ENCODE measurements around the gene SORCS3. TPM values are rescaled to one million over a fixed set of nuclear protein-coding genes. Genes with fewer than 3 reads are reported as not detected.

SORCS3 gene
- total RNA-seq, 1 experiment from 2014 or later: 0.18 TPM

DNA sequence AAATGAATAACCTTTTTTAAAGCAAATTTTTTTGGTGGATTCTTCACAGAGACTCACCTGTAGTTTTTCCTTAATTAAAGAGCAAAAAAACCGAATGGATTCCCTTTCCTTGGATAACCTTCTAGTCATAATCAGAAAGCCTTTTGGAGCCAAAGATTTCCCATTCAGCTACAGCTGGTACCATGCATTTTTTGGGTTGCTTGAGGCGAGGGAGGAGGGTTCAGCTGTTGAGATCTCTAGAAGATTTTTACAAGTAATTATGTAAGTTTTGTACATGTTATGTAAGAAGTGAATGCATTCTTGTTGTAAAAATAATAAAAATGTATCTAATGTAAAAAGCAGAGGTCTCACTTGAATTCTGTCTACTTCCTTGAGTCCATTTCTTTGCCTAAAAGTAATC is 463.2 kb downstream of the SORCS3 start:
- Histone ChIP-seq H3K4me3 (ENCODE audit: low read depth, low read length) (no peak overlapping the region), H3K9me3 (no peaks in the 10 kb centered on the region), H3K27me3 (replicated peaks; ENCODE audit: control insufficient read depth, insufficient read depth, low read length) (no peaks in the 10 kb centered on the region), H3K36me3 (ENCODE audit: control insufficient read depth, insufficient read depth, low read length) (no peaks in the 10 kb centered on the region), H3K4me1 (no peaks in the 10 kb centered on the region)
- Mint-ChIP-seq H3K36me3 (ENCODE audit: insufficient read depth, unreplicated experiment) (no peaks in the 10 kb centered on the region), H3K4me1 (ENCODE audit: low read depth, unreplicated experiment) (no peaks in the 10 kb centered on the region), H3K9me3 (ENCODE audit: unreplicated experiment) (no peaks in the 10 kb centered on the region), H3K27ac (ENCODE audit: unreplicated experiment) (no peak overlapping the region), H3K4me3 (ENCODE audit: unreplicated experiment) (no peak overlapping the region), H3K27me3 (ENCODE audit: insufficient read depth, unreplicated experiment) (peaks cover 8% of the 10 kb centered on the region)
- no TSS peak for BruUV-seq (replicated peaks)
- TF ChIP-seq, protein P1, sequence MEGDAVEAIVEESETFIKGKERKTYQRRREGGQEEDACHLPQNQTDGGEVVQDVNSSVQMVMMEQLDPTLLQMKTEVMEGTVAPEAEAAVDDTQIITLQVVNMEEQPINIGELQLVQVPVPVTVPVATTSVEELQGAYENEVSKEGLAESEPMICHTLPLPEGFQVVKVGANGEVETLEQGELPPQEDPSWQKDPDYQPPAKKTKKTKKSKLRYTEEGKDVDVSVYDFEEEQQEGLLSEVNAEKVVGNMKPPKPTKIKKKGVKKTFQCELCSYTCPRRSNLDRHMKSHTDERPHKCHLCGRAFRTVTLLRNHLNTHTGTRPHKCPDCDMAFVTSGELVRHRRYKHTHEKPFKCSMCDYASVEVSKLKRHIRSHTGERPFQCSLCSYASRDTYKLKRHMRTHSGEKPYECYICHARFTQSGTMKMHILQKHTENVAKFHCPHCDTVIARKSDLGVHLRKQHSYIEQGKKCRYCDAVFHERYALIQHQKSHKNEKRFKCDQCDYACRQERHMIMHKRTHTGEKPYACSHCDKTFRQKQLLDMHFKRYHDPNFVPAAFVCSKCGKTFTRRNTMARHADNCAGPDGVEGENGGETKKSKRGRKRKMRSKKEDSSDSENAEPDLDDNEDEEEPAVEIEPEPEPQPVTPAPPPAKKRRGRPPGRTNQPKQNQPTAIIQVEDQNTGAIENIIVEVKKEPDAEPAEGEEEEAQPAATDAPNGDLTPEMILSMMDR (IDR thresholded peaks at IDR 0.05; ENCODE audit: insufficient read depth in 1 of 2, low read depth in 1 of 2, low read length in 1 of 2, severe bottlenecking in 1 of 2, unreplicated experiment in 1 of 2): no peak
- ChIA-PET POLR2A (interaction anchor here (0.5 kb wide), 1 partner anchor 1063 kb away, joined by 5 read pairs; no protein-coding TSS in a partner anchor), CTCF (no interaction called here)
- DNase-seq: no peak
- intact Hi-C loops (cut with micrococcal nuclease; ENCODE audit: unreplicated experiment): no loop called here

DNA sequence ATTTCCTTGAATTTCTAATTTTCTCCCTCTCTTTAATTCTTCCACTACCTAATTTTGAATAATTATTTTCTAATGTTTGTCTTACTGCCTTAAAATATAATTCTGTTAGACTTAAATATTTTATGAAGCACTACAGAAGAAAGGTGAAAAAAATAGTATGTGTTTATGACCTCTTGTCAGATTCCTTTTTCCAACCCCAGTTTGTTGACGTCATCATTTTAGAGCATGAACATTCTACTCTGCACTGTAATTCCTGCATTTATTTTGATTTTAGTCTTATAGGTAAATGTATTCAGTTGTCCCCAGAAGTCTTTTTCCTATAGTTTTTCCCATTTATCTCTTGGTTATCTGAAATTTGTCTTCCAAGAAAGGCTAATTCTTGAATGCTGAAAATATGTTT is 468.1 kb downstream of the SORCS3 start:
- no peak overlapping the region for H3K27ac Mint-ChIP-seq (ENCODE audit: unreplicated experiment)
- no peaks in the 10 kb centered on the region for H3K9me3 Mint-ChIP-seq (ENCODE audit: unreplicated experiment)
- CTCF ChIA-PET: no interaction called here
- H3K4me3 Mint-ChIP-seq (ENCODE audit: unreplicated experiment): no peak overlapping the region
- intact Hi-C loops (cut with micrococcal nuclease; ENCODE audit: unreplicated experiment): no loop called here
- H3K36me3 ChIP-seq (ENCODE audit: control insufficient read depth, insufficient read depth, low read length): no peaks in the 10 kb centered on the region
- H3K9me3 ChIP-seq: no peaks in the 10 kb centered on the region
- no peaks in the 10 kb centered on the region for H3K4me1 Mint-ChIP-seq (ENCODE audit: low read depth, unreplicated experiment)
- H3K27me3 ChIP-seq (replicated peaks; ENCODE audit: control insufficient read depth, insufficient read depth, low read length): no peaks in the 10 kb centered on the region
- TF ChIP-seq, protein P1 (IDR thresholded peaks at IDR 0.05; ENCODE audit: insufficient read depth in 1 of 2, low read depth in 1 of 2, low read length in 1 of 2, severe bottlenecking in 1 of 2, unreplicated experiment in 1 of 2): no peak
- no TSS peak for BruUV-seq (replicated peaks)
- H3K36me3 Mint-ChIP-seq (ENCODE audit: insufficient read depth, unreplicated experiment): no peaks in the 10 kb centered on the region
- no peaks in the 10 kb centered on the region for H3K4me1 ChIP-seq
- DNase-seq: no peak
- no peak overlapping the region for H3K4me3 ChIP-seq (ENCODE audit: low read depth, low read length)
- POLR2A ChIA-PET: no interaction called here
- peaks cover 5% of the 10 kb centered on the region for H3K27me3 Mint-ChIP-seq (ENCODE audit: insufficient read depth, unreplicated experiment)

- Mint-ChIP-seq H3K4me3 (ENCODE audit: unreplicated experiment) (no peak overlapping the region), H3K9me3 (ENCODE audit: unreplicated experiment) (peaks cover 1% of the 10 kb centered on the region), H3K36me3 (ENCODE audit: insufficient read depth, unreplicated experiment) (no peaks in the 10 kb centered on the region), H3K27ac (ENCODE audit: unreplicated experiment) (no peak overlapping the region), H3K27me3 (ENCODE audit: insufficient read depth, unreplicated experiment) (no peaks in the 10 kb centered on the region), H3K4me1 (ENCODE audit: low read depth, unreplicated experiment) (no peaks in the 10 kb centered on the region)
- BruUV-seq (replicated peaks): no TSS peak
- ChIA-PET CTCF (no interaction called here), POLR2A (no interaction called here)
- Histone ChIP-seq H3K36me3 (ENCODE audit: control insufficient read depth, insufficient read depth, low read length) (no peaks in the 10 kb centered on the region), H3K9me3 (no peaks in the 10 kb centered on the region), H3K4me3 (ENCODE audit: low read depth, low read length) (no peak overlapping the region), H3K4me1 (no peaks in the 10 kb centered on the region), H3K27me3 (replicated peaks; ENCODE audit: control insufficient read depth, insufficient read depth, low read length) (no peaks in the 10 kb centered on the region)
- TF ChIP-seq, protein P1 (IDR thresholded peaks at IDR 0.05; ENCODE audit: insufficient read depth in 1 of 2, low read depth in 1 of 2, low read length in 1 of 2, severe bottlenecking in 1 of 2, unreplicated experiment in 1 of 2): no peak
- DNase-seq: no peak
- intact Hi-C loops (cut with micrococcal nuclease; ENCODE audit: unreplicated experiment): no loop called here
Measured at GRCh38 chr10:105112862-105113261, 471.8 kb downstream of the SORCS3 start.

Data from Caco-2 (cell line).